GM10266 (cell line): ENCODE measurements around the gene NOS2.
"Not testable (repeated sequence)": the region's sequence is repeated elsewhere in the genome, so short reads cannot be mapped to it uniquely, and the experiment has no call there.

Source experiments
- DNase-seq: peaks from one replicate; pipeline ENCODE4 v3.0.0; 2012; ENCODE audit errors: extremely low spot score
- TF ChIP-seq, protein P1 (sequence below): IDR thresholded peaks from 2 replicates; pipeline ENCODE4 v1.5.1; 2012; ENCODE audit warnings: mild to moderate bottlenecking, low read depth; ENCODE audit not compliant: control insufficient read depth, insufficient read depth; ENCODE audit errors: missing control alignments

The NOS2 gene

DNA sequence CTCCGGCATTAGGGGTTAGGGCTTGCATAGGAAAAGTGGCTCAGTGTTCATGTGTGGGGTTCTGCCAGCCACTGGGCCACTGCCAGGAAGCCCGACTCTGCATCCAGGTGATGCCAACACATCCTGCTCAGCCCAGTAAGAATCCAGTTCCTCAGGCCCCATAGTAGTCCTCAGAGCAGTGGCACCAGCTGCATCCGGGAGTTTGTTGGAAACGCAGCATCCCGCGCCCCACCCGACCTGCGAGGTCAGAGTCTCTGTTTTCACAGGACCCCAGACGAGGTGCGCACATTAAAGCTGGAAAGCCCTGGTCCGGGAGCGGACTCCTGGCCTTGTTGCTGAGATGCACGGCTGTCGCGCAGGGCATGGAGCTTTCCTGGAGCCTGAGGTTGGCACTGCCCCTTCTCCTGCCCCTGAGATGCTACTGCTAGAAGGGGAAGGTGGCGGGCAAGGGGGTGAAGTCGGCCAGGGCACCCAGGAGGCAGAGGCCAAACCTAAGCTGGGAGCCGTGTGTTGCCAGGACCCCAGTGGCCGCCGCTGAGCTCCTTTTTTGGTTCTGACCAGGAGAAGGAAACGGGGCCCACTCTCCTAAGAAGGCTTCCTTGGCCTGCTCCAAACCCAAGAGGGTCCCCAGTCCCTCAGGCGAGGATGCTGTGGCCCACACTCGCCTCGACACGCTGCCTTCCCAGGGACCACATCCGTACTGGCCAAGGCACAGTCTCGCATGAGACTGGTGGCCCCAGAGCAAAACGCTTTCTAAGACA lies 44.4 kb downstream of the NOS2 start:
- no peak for DNase-seq
- TF ChIP-seq, protein P1, sequence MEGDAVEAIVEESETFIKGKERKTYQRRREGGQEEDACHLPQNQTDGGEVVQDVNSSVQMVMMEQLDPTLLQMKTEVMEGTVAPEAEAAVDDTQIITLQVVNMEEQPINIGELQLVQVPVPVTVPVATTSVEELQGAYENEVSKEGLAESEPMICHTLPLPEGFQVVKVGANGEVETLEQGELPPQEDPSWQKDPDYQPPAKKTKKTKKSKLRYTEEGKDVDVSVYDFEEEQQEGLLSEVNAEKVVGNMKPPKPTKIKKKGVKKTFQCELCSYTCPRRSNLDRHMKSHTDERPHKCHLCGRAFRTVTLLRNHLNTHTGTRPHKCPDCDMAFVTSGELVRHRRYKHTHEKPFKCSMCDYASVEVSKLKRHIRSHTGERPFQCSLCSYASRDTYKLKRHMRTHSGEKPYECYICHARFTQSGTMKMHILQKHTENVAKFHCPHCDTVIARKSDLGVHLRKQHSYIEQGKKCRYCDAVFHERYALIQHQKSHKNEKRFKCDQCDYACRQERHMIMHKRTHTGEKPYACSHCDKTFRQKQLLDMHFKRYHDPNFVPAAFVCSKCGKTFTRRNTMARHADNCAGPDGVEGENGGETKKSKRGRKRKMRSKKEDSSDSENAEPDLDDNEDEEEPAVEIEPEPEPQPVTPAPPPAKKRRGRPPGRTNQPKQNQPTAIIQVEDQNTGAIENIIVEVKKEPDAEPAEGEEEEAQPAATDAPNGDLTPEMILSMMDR = no peak

DNA sequence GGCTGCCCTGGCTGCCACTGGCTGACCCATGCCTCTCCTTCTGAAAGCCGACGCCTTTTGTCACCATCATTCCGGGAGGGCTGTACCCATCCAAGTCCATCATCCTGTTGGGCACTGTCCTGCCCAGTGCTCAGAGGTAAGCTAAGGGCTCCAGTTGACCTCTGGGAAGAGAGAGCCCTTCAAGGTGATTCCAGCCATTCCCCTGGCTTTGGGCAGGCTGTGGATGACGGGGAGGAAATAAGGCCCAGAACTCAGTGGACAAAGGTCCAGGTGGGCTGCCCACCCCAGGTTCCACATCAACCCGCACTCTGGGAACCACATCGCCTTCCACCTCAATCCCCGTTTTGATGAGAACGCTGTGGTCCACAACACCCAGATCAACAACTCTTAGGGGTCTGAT lies 45.8 kb downstream of the NOS2 start:
- no peak for DNase-seq
- TF ChIP-seq, protein P1 = no peak

DNA sequence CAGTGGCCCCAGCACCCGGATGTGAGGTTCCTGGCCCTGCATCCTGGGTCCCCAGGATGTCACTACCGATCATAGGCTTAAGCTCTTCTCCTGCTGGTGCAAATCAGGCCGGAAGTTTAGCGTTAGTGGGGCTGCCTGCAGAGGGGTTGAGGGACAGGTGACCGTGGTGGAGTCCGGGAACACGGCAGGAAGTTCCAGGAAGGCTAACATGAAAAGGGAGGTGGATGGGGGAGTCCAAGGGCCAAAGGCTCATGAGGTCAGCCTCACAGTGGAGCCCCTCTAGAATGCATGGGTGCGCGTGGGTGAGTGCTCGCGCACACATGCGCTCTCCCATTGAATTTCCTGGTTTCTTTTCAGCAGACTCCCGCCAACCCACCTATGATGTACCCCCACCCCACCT lies 46.6 kb downstream of the NOS2 start:
- not testable (repeated sequence) for DNase-seq

DNA sequence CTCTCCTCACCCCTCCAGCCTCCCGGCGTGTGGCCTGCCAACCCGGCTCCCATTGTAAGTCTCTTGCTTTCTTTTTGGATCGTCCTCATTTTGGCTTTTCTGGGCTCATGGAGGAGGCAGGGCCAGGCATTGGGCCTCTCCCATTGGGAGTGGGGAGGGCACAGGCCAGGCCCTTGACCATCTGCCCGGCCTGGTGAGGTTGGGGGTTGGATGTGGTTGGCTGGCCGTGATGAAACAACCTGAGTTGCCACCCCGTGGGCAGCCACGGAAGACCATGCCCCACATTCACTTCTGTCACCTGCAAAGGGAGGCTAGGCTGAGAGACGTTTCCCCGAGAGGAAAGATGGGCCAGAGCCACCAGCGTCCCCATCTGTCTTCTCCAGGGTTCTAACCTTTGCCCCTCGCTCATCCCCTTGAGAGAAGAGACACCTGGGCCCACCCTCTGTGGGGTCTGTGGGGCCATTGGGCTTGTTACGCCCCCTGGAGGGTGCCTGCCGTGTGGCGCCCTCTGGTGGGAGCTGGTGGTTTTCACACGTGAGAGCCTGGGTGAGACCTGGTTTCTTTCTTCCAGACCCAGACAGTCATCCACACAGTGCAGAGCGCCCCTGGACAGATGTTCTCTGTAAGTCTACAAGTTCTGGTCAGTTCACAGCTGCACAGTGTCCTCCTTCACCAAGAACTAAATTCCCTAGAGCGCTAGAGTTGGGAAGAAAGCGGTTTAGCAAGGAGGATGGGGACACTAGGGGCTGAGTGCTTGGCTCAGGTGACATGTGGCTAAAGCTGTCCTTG lies 47.3 kb downstream of the NOS2 start:
- not testable (repeated sequence) for DNase-seq

DNA sequence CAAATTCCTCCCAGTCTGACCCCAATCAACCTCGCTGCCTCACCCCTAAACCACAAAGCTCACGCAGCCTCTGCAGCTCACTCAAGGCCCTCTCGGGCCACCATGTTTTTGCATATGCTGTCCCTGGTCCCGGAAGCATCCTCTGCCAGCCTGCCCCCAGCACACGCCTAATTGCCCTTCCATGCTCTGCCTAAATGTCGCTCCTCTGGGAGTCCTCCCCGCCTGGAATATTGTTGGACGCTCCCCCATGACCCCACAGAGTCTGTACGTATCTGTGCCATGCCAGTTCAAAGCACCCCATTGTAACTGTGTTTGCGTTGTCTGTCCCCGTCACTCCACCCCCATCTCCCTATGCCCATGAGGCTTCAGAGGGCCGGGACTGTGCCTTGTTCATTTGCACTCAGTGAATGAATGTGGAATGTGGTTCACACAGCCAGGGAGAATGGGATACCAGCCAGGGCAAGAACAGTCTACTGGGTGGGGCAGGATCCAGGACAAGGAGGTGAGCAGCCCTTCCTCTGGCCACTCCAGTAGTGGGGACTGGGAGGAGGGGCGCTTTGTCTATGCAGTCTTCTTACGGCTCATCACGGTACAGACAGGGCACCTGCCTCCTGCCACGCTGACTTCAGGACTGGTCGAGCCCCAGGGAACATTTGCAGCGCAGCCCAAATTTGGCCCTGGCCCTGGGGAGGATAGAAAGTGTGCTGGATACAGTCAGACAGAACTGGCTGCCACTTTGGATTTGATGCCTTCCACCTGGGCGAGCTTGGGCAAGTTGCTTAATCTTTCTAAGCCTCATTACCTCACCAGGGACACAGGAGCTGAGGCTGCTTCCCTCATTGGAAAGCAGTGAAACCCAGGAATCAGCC lies 48.5 kb downstream of the NOS2 start:
- no peak for DNase-seq
- TF ChIP-seq, protein P1 = no peak

DNA sequence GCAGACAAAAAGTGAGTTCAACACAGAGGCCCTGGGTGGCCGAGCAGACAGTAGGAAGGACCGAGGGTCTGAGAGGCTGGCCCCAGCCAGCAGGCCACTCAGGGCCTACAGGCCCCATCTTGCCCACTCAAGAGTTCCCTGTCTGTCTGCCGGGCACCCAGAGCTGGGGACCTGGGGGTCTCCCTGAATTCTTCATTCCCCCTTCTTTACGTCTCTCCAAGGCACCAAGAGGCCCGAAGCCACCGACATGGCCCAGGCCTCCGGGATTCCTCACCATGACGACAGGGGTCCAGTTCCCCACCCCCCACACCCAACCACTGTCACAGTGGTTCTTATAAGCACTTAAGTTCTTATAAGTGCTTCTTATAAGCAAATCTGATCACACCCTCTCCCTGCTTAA lies 49.2 kb downstream of the NOS2 start:
- TF ChIP-seq, protein P1 = no peak
- DNase-seq = no peak

DNA sequence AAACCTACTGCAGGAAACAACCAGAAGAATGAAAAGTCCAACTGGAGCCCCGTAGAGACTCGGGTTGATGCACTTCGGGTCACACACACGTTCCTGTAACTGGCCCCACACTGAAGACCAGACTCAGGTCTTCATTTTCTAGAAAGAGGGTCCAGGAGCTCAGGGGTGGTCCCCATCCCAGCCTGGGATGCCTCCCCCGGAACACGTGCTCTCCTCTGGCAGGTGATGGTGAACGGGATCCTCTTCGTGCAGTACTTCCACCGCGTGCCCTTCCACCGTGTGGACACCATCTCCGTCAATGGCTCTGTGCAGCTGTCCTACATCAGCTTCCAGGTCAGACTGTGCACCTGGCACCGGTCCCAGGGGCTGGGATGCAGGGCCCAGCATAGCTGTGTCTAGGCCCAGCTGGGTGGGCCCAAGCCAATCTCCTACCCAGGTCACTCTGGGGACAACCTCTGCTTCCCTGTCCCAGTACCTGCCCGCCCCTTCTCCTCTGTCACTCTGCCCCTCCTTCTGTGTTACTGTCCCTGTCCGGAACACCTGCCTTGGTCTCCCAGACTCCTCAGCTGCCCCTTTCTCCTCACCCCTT lies 50.7 kb downstream of the NOS2 start:
- DNase-seq = not testable (repeated sequence)

DNA sequence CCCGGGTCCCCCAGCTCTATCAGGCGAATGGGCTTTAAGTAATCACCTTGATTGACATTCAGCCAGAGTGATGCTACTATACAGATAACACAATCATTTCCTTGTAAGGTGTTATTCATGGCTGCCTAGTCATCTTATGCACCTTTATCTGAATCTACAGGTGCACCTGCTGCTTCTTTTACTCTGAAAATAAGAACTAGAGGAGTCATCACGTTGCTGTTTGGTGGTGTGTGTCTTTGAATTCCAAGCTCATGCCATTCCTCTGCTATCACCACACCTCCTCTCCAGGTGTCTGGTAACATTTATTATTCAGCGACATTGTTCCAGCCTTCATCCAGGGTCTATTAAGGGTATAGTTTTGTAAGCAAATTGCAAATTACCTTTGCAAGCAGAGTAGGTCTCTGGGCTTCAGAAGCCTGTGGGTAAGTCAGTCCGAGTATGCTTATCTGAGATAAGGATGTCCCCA lies 51.9 kb downstream of the NOS2 start:
- no peak for DNase-seq
- TF ChIP-seq, protein P1 = no peak
